Adrenal gland (tissue), 12 donors: Measurements from ENCODE around the gene INTS6L. TPM values are rescaled to one million over a fixed set of nuclear protein-coding genes. Genes with fewer than 3 reads are reported as not detected.

ENCODE experiments used
- DNase-seq, 7 donors: peaks; one replicate each; pipeline ENCODE4 v3.0.0-alpha.2; 2019 to 2020
- H3K27ac ChIP-seq, 5 donors: fragments of 200-600 bp; sonication (generic) in 4 of 5; 1 replicate in 3 of 5; 2 replicates in 2 of 5; pipeline versions ENCODE4 v1.5.1 to v1.8.0; 2016 to 2020; ENCODE audit warnings: mild to moderate bottlenecking in 1 of 5
- H3K27me3 ChIP-seq: fragments of 200-600 bp; 2 replicates; pipeline ENCODE4 v1.8.0; 2021
- H3K36me3 ChIP-seq, 2 donors: fragments of 200-600 bp; replicated peaks in 1 of 2; 1 replicate in 1 of 2; 2 replicates in 1 of 2; pipeline versions ENCODE4 v1.5.1 to v1.8.0; 2018 to 2022
- H3K4me1 ChIP-seq, 2 donors: fragments of 200-600 bp; replicated peaks in 1 of 2; 1 replicate in 1 of 2; 2 replicates in 1 of 2; pipeline versions ENCODE4 v1.5.1 to v1.8.0; 2018 to 2021
- H3K4me3 ChIP-seq, 4 donors: fragments of 200-600 bp; sonication (generic) in 3 of 4; one replicate each; pipeline ENCODE4 v1.5.1; 2016 to 2018
- H3K9me3 ChIP-seq, 3 donors: fragments of 200-600 bp; sonication (generic) in 1 of 3; replicated peaks in 1 of 3; 1 replicate in 2 of 3; 2 replicates in 1 of 3; pipeline versions ENCODE4 v1.5.1 to v1.8.0; 2016 to 2021
- CTCF ChIP-seq, 6 experiments: fragments of 450-650 bp in 4 of 6; fragments of 200-600 bp in 2 of 6; sonication (generic) in 1 of 6; IDR thresholded peaks; 1 replicate in 5 of 6; 2 replicates in 1 of 6; pipeline versions ENCODE4 v1.5.1 to v1.8.0; 2016 to 2021; ENCODE audit warnings: antibody characterized with exemption in 6 of 6, mild to moderate bottlenecking in 2 of 6, moderate library complexity in 1 of 6
- POLR2A ChIP-seq, 2 donors: fragments of 450-650 bp; IDR thresholded peaks; one replicate each; pipeline ENCODE4 v1.6.1; 2017; ENCODE audit warnings: antibody characterized with exemption in 2 of 2, mild to moderate bottlenecking in 2 of 2, moderate library complexity in 1 of 2
- WGBS, 4 donors: extraction: QIAGEN DNeasy Blood & Tissue Kit in 2 of 4; methylation state at CpG; one replicate each; pipeline versions ENCODE4 v1.1.5 to v1.1.7; 2013 to 2017; 5-methylcytosine and 5-hydroxymethylcytosine counted together
- intact Hi-C, 2 donors: fragments of 100-400 bp; cut with DNase I; formaldehyde crosslinking; loops; one replicate each; pipeline versions ENCODE4 v1.14.1 to v1.15.0; 2022 to 2023
- polyA plus RNA-seq, 3 donors: library from polyadenylated mRNA; stranded (reverse); fragments of 200-250 nt in 2 of 3; fragments of 350-450 nt in 1 of 3; fragmentation: Illumina TruSeq in 1 of 3; extraction: RNeasy Lipid Tissue Mini Kit (QIAGEN cat#74804) in 1 of 3; gene quantifications; one replicate each; pipeline ENCODE4 v1.2.3, GENCODE V29; 2013 to 2014
- total RNA-seq, 9 donors: library from RNA; depleted of rRNA in 4 of 9; stranded (reverse); fragments of >200 nt in 4 of 9; fragments of 120-200 nt in 1 of 9; fragmentation: NEBNext Ultra II Directional in 1 of 9; extraction: Animal tissue kit (Norgen Biotek cat#: 25700) in 1 of 9; gene quantifications; one replicate each; pipeline versions ENCODE4 v1.1.0 to v1.2.4, GENCODE V29; 2013 to 2023
- donor health status: healthy with polysubstance abuse.
- donor health status: Bipolar disorder and iron deficiency.
- donor health status: DM: yes; HTN: yes; CAD: no.
- donor health status: DM: no; HTN: no; CAD: no.
- donor health status: DM: no; HTN: no; CAD: no.
- donor health status: DM: yes; HTN: yes; CAD: no.

Gene INTS6L
- total and polyA plus RNA-seq, 12 donors: 7.5 to 85.0 (median 14.8) TPM

GRCh38 chrX:135494453-135494852, 26.0 kb upstream of the INTS6L start:
- TF ChIP-seq CTCF (IDR thresholded peaks at IDR 0.05) (no peak), POLR2A (IDR thresholded peaks at IDR 0.05) (no peak)
- H3K27me3 ChIP-seq: peaks cover 5% of the 10 kb centered on the region
- WGBS, 4 donors: 78 to 91% (median 86%) methylated on average over 6 of the region's 6 CpGs
- no peaks in the 10 kb centered on the region for H3K4me1 ChIP-seq
- DNase-seq: no peak
- H3K36me3 ChIP-seq: no peaks in the 10 kb centered on the region
- no peak overlapping the region for H3K4me3 ChIP-seq
- H3K9me3 ChIP-seq: no peaks in the 10 kb centered on the region
- intact Hi-C loops: no loop called here
- no peak overlapping the region for H3K27ac ChIP-seq

GRCh38 chrX:135497736-135498135, 22.7 kb upstream of the INTS6L start:
- H3K9me3 ChIP-seq: no peaks in the 10 kb centered on the region
- H3K36me3 ChIP-seq: no peaks in the 10 kb centered on the region
- peaks cover 5% of the 10 kb centered on the region for H3K27me3 ChIP-seq
- intact Hi-C loops: no loop called here
- DNase-seq: no peak
- H3K4me3 ChIP-seq: no peak overlapping the region
- WGBS, 4 donors: 48 to 84% (median 68%) methylated on average over 5 of the region's 5 CpGs
- TF ChIP-seq CTCF (IDR thresholded peaks at IDR 0.05) (no peak), POLR2A (IDR thresholded peaks at IDR 0.05) (no peak)
- no peaks in the 10 kb centered on the region for H3K4me1 ChIP-seq
- H3K27ac ChIP-seq: no peak overlapping the region

DNA sequence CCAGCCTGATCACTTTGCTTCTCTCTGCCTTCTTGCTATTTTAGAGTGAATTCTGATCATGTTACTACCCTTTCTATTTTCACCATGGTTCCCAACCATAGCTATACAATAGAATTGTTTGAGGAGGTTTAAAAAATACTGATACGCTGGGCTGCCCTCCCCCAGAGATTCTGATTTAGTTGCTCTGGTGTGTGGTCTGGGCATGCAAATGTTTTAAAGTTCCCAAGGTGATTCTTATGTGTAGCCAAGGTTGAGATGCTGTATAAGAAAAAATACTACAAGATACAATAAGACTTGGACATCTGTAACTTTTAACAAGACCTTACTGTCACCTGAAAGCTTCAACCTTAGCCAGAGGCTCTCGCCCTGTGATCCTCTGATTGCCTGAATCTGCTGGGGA, 22.2 kb upstream of the INTS6L start:
- intact Hi-C loops: no loop called here
- H3K27ac ChIP-seq: no peak overlapping the region
- DNase-seq: no peak
- H3K27me3 ChIP-seq: peaks cover 5% of the 10 kb centered on the region
- no peak overlapping the region for H3K4me3 ChIP-seq
- TF ChIP-seq POLR2A (IDR thresholded peaks at IDR 0.05) (no peak), CTCF (IDR thresholded peaks at IDR 0.05) (no peak)
- H3K36me3 ChIP-seq: no peaks in the 10 kb centered on the region
- H3K4me1 ChIP-seq: no peaks in the 10 kb centered on the region
- 79 to 97% (median 88%) methylated on average over 2 of the region's 2 CpGs for WGBS, 4 donors
- no peaks in the 10 kb centered on the region for H3K9me3 ChIP-seq

DNA sequence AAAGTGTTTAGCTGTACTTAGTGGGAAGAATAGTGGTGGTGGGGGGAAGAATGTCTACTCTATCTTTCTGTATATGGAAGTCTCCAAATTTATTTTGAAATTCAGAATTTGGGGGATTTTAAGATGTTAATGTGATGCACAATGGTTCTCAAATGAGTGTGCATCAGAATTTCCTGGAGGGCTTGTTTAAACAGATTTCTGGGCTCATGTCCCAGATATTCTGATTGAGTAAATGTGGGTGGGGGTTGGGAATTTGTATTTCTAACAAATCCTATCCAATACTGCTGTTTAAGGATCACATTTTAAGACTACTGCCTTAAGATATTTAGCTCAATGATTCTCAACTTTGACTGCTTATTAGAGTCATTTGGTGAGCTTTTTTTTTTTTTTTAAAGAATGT, 15.1 kb upstream of the INTS6L start:
- Histone ChIP-seq H3K4me1 (no peaks in the 10 kb centered on the region), H3K27me3 (no peaks in the 10 kb centered on the region), H3K9me3 (no peaks in the 10 kb centered on the region), H3K4me3 (no peak overlapping the region), H3K27ac (no peak overlapping the region), H3K36me3 (no peaks in the 10 kb centered on the region)
- no peak for DNase-seq
- intact Hi-C loops: no loop called here
- TF ChIP-seq CTCF (IDR thresholded peaks at IDR 0.05) (no peak), POLR2A (IDR thresholded peaks at IDR 0.05) (no peak)
